ENCODE data around the gene RHOJ. TPM values are rescaled to one million over a fixed set of nuclear protein-coding genes. Genes with fewer than 3 reads are reported as not detected.

Gene RHOJ
- total and polyA plus RNA-seq, 2 of the 8 experiments (the other 6 are each of a cell fraction or from before 2014, with no cell fraction given): 0.11 TPM; not detected in 1

DNA sequence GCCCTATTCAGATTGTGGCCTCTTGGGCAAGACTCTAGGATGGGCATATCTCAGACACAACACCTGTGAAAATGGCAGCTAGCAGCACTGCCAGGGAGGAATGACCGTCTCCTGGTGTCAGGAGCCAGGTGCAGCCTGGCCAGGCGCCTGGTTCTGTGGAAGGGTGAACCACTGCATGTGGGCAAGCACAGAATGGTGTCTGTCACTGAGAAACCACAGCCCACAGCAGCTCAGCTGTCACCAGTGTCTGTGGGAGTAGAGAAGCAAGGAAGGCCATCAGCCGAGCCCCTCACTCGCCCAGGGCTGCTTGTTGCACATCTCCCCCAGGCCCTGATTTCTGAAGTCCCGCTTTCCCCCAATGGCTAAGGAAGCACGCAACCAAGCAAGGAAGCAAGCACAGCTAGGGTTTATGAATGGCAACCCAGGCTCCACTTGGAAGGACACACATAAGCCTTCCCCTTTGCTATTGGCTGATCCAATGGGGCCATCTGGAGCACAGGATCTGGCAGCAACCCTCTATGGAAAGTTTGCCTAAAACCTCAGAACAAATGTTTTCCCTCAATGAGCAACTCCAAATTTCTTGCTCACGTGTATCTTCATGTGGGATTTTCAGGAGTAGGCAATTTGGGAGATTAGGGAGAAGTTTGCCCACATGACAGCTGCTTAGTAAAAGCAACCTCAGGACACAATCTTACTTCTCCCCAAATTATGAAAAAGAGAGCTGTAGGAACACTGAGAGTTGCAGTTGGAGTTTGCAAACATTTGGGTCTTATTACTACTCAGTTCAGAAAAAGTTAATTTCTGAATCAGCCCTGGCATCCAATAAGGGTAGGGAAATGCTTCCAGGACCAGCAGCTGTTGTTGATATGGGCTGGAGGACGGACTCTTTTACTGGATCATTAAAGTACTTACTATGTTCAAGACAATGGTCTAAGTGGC, 69.7 kb downstream of the RHOJ start:
- POLR2A ChIA-PET (ENCODE audit: partially characterized antibody): interaction anchor here (0.6 kb wide), 1 partner anchor 14 kb away, joined by 3 read pairs; no protein-coding TSS in a partner anchor
- DNase-seq (ENCODE audit: low read depth in 1 of 2, low spot score in 2 of 2): no peak
- no peak overlapping the region for H3K9ac ChIP-seq (replicated peaks in 1 of 4; ENCODE audit: extremely low read depth in 1 of 4, low read depth in 3 of 4, low read length in 3 of 4)

More for the DNA sequence above, 69.7 kb downstream of the RHOJ start:
- H3K4me1 ChIP-seq (replicated peaks in 1 of 4; ENCODE audit: control insufficient read depth in 3 of 4, insufficient read depth in 4 of 4, low read length in 3 of 4): no peaks in the 10 kb centered on the region
- H2BK20ac ChIP-seq (ENCODE audit: low read length): no peak overlapping the region
- no peak overlapping the region for H3K27ac ChIP-seq (ENCODE audit: low read depth, low read length)
- no peak overlapping the region for H2BK12ac ChIP-seq (ENCODE audit: low read depth, low read length)
- H2AK5ac ChIP-seq (ENCODE audit: low read depth, low read length): no peak overlapping the region
- no peaks in the 10 kb centered on the region for H3K36me3 ChIP-seq (ENCODE audit: control insufficient read depth in 2 of 4, insufficient read depth in 4 of 4, low read length in 3 of 4)
- no peak overlapping the region for H3K23ac ChIP-seq (ENCODE audit: insufficient read length)
- H2BK15ac ChIP-seq (ENCODE audit: low read length): no peak overlapping the region
- no peak overlapping the region for H4K5ac ChIP-seq (ENCODE audit: insufficient read length, low read depth, low read length)
- CTCF ChIA-PET (ENCODE audit: partially characterized antibody): interaction anchor here (0.6 to 2.5 kb wide), 6 partner anchors 10 to 1106 kb away, joined by 3 to 16 read pairs (median 4); no protein-coding TSS in a partner anchor
- H2AFZ ChIP-seq (ENCODE audit: low read length): no peak overlapping the region; the same call in 1 of the 2 replicates
- no peak overlapping the region for H2BK5ac ChIP-seq (ENCODE audit: low read depth, low read length)
- H3K4me2 ChIP-seq (ENCODE audit: insufficient read depth in 1 of 2, low read depth in 2 of 2, low read length in 2 of 2): no peak overlapping the region
- no peaks in the 10 kb centered on the region for H3K79me2 ChIP-seq (ENCODE audit: control insufficient read depth in 1 of 2, insufficient read depth in 2 of 2, low read length in 2 of 2)
- H3K9me3 ChIP-seq (ENCODE audit: insufficient read depth in 2 of 2, low read depth in 1 of 2, low read length in 1 of 2): no peaks in the 10 kb centered on the region
- no peak overlapping the region for H3K56ac ChIP-seq (replicated peaks; ENCODE audit: insufficient read length, low read depth, low read length)
- no peak overlapping the region for H2BK120ac ChIP-seq (replicated peaks; ENCODE audit: low read depth, low read length)
- no peak for FAIRE-seq
- H3K27me3 ChIP-seq (replicated peaks in 1 of 4; ENCODE audit: control insufficient read depth in 3 of 4, extremely low read depth in 1 of 4, insufficient read depth in 3 of 4, low read length in 3 of 4): no peaks in the 10 kb centered on the region
- H3K4me3 ChIP-seq (ENCODE audit: extremely low read depth in 1 of 4, insufficient read depth in 2 of 4, low read depth in 3 of 4, low read length in 4 of 4): no peak overlapping the region
- 93% methylated on average over 8 of the region's 8 CpGs; no CpG with 5 or more reads in 1 of the 2 experiments for whole genome bisulfite sequencing, 2 experiments (ENCODE audit: extremely low coverage in 1 of 2, insufficient coverage in 1 of 2, insufficient read length in 1 of 2, insufficient replicate concordance in 2 of 2, low coverage in 1 of 2, low lambda C conversion rate in 2 of 2, missing lambda C conversion rate in 1 of 2)
- H4K8ac ChIP-seq (ENCODE audit: extremely low read depth, insufficient read depth, low read length): no peak overlapping the region
- TF ChIP-seq EP300 (IDR thresholded peaks at IDR 0.05; ENCODE audit: borderline replicate concordance in 1 of 2, low read depth in 2 of 2, low read length in 2 of 2) (no peak), RAD21 (IDR thresholded peaks at IDR 0.05 in 1 of 2, conservative IDR thresholded peaks at IDR 0.05 in 1 of 2; ENCODE audit: low read depth in 2 of 2, low read length in 2 of 2) (peak in 1 of 2 experiments; percentile 17; a peak in 2 of 4 replicates)
- H3K79me1 ChIP-seq (ENCODE audit: low read depth, low read length): no peaks in the 10 kb centered on the region
- H4K20me1 ChIP-seq (replicated peaks in 1 of 2; ENCODE audit: control insufficient read depth in 1 of 2, insufficient read depth in 2 of 2, low read length in 2 of 2): no peaks in the 10 kb centered on the region
- H3K23me2 ChIP-seq (ENCODE audit: low read depth, low read length): no peaks in the 10 kb centered on the region
- no peak overlapping the region for H3K4ac ChIP-seq (replicated peaks; ENCODE audit: insufficient read length, low read depth, low read length)
- no peak overlapping the region for H4K91ac ChIP-seq (replicated peaks; ENCODE audit: insufficient read length, low read length)
- no peak overlapping the region for H3K14ac ChIP-seq (ENCODE audit: insufficient read length)
- no peak overlapping the region for H3K18ac ChIP-seq (ENCODE audit: extremely low read depth, low read length)

Measured in H1 (cell line).